NCI-H146 treated with DMSO at 0.1 percent for 48 hours (cell line): ENCODE results near the gene OSBPL5.
A peak's percentile ranks its signal among the peaks of the same experiment; 100 is the strongest.

Experiments
- DNase-seq: peaks from one replicate; lab custom pipeline; 2025; ENCODE audit not compliant: unreplicated experiment; lab: John Stamatoyannopoulos, UW

OSBPL5 gene

GRCh38 chr11:3104961-3105790, 59.9 kb downstream of the OSBPL5 start:
- DNase-seq: no peak

GRCh38 chr11:3104051-3104714, 60.9 kb downstream of the OSBPL5 start:
- no peak for DNase-seq

GRCh38 chr11:3103076-3103475, 62.0 kb downstream of the OSBPL5 start:
- no peak for DNase-seq

- DNase-seq: no peak
These were observed 62.5 kb downstream of the OSBPL5 start for GRCh38 chr11:3102641-3102921.

- DNase-seq: no peak
These were observed 63.0 kb downstream of the OSBPL5 start for GRCh38 chr11:3101921-3102640.

- DNase-seq: no peak
These were observed 65.9 kb downstream of the OSBPL5 start for GRCh38 chr11:3099178-3099577.

GRCh38 chr11:3096909-3097530, 68.1 kb downstream of the OSBPL5 start:
- DNase-seq: no peak

GRCh38 chr11:3095712-3096361, 69.3 kb downstream of the OSBPL5 start:
- DNase-seq: no peak

- DNase-seq: no peak
These were observed 70.8 kb downstream of the OSBPL5 start for GRCh38 chr11:3094223-3094824.

- DNase-seq: peak; percentile 5
These were observed 71.6 kb downstream of the OSBPL5 start for GRCh38 chr11:3093281-3094191.

GRCh38 chr11:3092603-3093141, 72.4 kb downstream of the OSBPL5 start:
- no peak for DNase-seq

GRCh38 chr11:3091846-3092602, 73.1 kb downstream of the OSBPL5 start:
- DNase-seq: peak; percentile 35

GRCh38 chr11:3091081-3091845, 73.8 kb downstream of the OSBPL5 start:
- DNase-seq: no peak

GRCh38 chr11:3090096-3090901, 74.8 kb downstream of the OSBPL5 start:
- DNase-seq: no peak

GRCh38 chr11:3089236-3090061, 75.7 kb downstream of the OSBPL5 start:
- DNase-seq: no peak

- no peak for DNase-seq
These were observed 76.3 kb downstream of the OSBPL5 start for GRCh38 chr11:3088806-3089205.
